Muscle of back (tissue), 13 donors: ENCODE results near the gene SDF4. TPM values are rescaled to one million over a fixed set of nuclear protein-coding genes. Genes with fewer than 3 reads are reported as not detected.

Source experiments
- DNase-seq, 3 donors: peaks; one replicate each; pipeline versions ENCODE4 v3.0.0 to v3.0.0-alpha.2; 2013
- long read RNA-seq, 9 donors: transcript quantifications; one replicate each; lab custom pipeline, GENCODE V29; 2026
- polyA plus RNA-seq, 10 donors: library from polyadenylated mRNA; unstranded; fragments of 120-200 nt; gene quantifications; one replicate each; pipeline ENCODE4 v1.2.1, GENCODE V29; 2013; ENCODE audit not compliant: insufficient read length in 10 of 10

The SDF4 gene
- polyA plus RNA-seq: 100 to 1,000 TPM in 2 of 10 donors, 10 to 100 TPM in 8; 73.5 to 121 (median 88.5) TPM
- long read RNA-seq, donor 1, transcript SDF4-202 (7 exons, 1,956 nt): major isoform, 18 of 20 reads
- long read RNA-seq, donor 1, partial matches to known transcripts: 0 of 20 reads
- long read RNA-seq, donor 1, other reads (novel, unspliced or antisense): 0 of 20 reads
- long read RNA-seq, donor 2, transcript SDF4-202 (7 exons, 1,956 nt): major isoform, 7 of 9 reads
- long read RNA-seq, donor 2, partial matches to known transcripts: 0 of 9 reads
- long read RNA-seq, donor 2, other reads (novel, unspliced or antisense): 0 of 9 reads
- long read RNA-seq, donor 3: 0 reads
- long read RNA-seq, donor 4, transcript SDF4-202 (7 exons, 1,956 nt): major isoform, 22 of 25 reads
- long read RNA-seq, donor 4, partial matches to known transcripts: 0 of 25 reads
- long read RNA-seq, donor 4, other reads (novel, unspliced or antisense): 0 of 25 reads
- long read RNA-seq, donor 5, transcript SDF4-202 (7 exons, 1,956 nt): major isoform, 24 of 46 reads
- long read RNA-seq, donor 5, partial matches to known transcripts: 18 of 46 reads
- long read RNA-seq, donor 5, other reads (novel, unspliced or antisense): 0 of 46 reads
- long read RNA-seq, donor 6, transcript SDF4-202 (7 exons, 1,956 nt): major isoform, 27 of 32 reads
- long read RNA-seq, donor 6, partial matches to known transcripts: 0 of 32 reads
- long read RNA-seq, donor 6, other reads (novel, unspliced or antisense): 0 of 32 reads
- long read RNA-seq, donor 7, transcript SDF4-202 (7 exons, 1,956 nt): major isoform, 18 of 26 reads
- long read RNA-seq, donor 7, partial matches to known transcripts: 7 of 26 reads
- long read RNA-seq, donor 7, other reads (novel, unspliced or antisense): 0 of 26 reads
- long read RNA-seq, donor 8, transcript SDF4-202 (7 exons, 1,956 nt): major isoform, 8 of 8 reads
- long read RNA-seq, donor 8, partial matches to known transcripts: 0 of 8 reads
- long read RNA-seq, donor 8, other reads (novel, unspliced or antisense): 0 of 8 reads
- long read RNA-seq, donor 9, partial matches to known transcripts: 0 of 2 reads
- long read RNA-seq, donor 9, other reads (novel, unspliced or antisense): 0 of 2 reads

- DNase-seq: peak; percentile 98 to 99 (median 98)
Measured at GRCh38 chr1:1231400-1232207, at the start of gene SDF4. SDF4 (minus strand) TSS chr1:1232001; CDS start chr1:1228772, 3,229 bp downstream.

GRCh38 chr1:1280782-1281481 lies 49.1 kb upstream of the SDF4 start:
- DNase-seq: no peak

- DNase-seq: no peak
Measured at GRCh38 chr1:1279028-1279427, 47.2 kb upstream of the SDF4 start.

GRCh38 chr1:1278620-1279019 lies 46.8 kb upstream of the SDF4 start:
- no peak for DNase-seq

- no peak for DNase-seq
Measured at GRCh38 chr1:1275836-1276235, 44.0 kb upstream of the SDF4 start.

- no peak for DNase-seq
Measured at GRCh38 chr1:1274931-1275431, 43.2 kb upstream of the SDF4 start.

GRCh38 chr1:1274299-1274930 lies 42.6 kb upstream of the SDF4 start:
- DNase-seq: peak in 1 of 3 donors; percentile 33

- DNase-seq: peak; percentile 91 to 96 (median 93)
Measured at GRCh38 chr1:1273512-1274298, 41.9 kb upstream of the SDF4 start, which contains the start of gene UBE2J2. UBE2J2 (minus strand) TSS chr1:1273854; CDS start chr1:1267992, 5,862 bp downstream.

- peak in 1 of 3 donors; percentile 35 for DNase-seq
Measured at GRCh38 chr1:1273209-1273511, 41.4 kb upstream of the SDF4 start.

GRCh38 chr1:1272341-1273208 lies 40.8 kb upstream of the SDF4 start:
- DNase-seq: no peak

- no peak for DNase-seq
Measured at GRCh38 chr1:1270813-1271212, 39.0 kb upstream of the SDF4 start.

GRCh38 chr1:1268284-1268682 lies 36.5 kb upstream of the SDF4 start:
- no peak for DNase-seq

- no peak for DNase-seq
Measured at GRCh38 chr1:1267488-1268283, 35.9 kb upstream of the SDF4 start.

- DNase-seq: peak in 1 of 3 donors; percentile 96
Measured at GRCh38 chr1:1264868-1265272, 33.1 kb upstream of the SDF4 start.

GRCh38 chr1:1264026-1264425 lies 32.2 kb upstream of the SDF4 start:
- no peak for DNase-seq

GRCh38 chr1:1262758-1263157 lies 31.0 kb upstream of the SDF4 start:
- no peak for DNase-seq

- no peak for DNase-seq
Measured at GRCh38 chr1:1262071-1262470, 30.3 kb upstream of the SDF4 start.
